ENCODE measurements around the gene SH3GL1. TPM values are rescaled to one million over a fixed set of nuclear protein-coding genes. Genes with fewer than 3 reads are reported as not detected.

Gene SH3GL1
- total RNA-seq, 1 donor, result 83.2 TPM

DNA sequence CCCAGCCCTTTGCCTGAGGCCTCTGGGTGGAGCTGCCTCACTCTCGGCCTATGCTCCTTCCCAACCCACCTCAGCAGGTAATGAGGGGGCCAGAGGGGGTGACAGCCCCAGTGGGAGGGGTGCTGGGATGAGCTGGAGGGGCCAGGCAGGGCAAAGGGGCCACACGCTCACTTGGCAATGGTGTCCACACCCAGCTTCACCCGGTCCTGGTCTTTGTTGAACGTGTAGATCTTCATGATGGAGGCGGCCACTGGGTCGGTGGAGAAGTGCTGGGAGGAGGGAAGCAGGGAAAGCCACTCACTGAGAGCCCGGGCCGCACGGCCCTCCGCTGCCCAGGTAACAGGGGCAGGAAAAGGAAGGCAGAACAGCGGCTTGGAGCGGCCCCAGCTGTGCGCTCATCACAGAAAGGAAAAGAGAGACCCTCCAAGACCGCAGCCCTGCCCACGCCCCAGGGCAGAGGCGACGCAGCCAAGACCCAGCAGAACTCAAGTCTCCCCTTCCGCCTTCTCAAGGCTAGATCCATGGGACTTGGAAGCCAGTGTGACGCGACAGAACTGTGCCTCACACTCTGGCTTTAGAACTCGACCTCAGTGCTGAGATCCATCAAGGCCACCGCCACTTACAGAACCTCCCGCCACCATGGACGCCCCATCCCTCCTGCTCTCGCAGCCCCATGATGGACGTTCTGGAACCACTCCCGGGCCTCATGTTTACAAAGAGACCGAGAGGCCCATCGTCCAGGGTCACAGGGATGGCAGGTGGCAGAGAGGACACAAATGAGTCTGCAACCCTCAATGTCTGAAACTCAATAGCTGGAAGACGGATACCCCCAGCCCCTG, 48.0 kb upstream of the SH3GL1 start:
- Histone ChIP-seq H3K27me3 (ENCODE audit: insufficient read depth, low read length) (no peaks in the 10 kb centered on the region), H3K36me3 (ENCODE audit: insufficient read depth, low read length) (peaks cover 82% of the 10 kb centered on the region), H3K4me2 (ENCODE audit: insufficient read depth, low read length) (no peak overlapping the region), H3K9me3 (ENCODE audit: low read depth, low read length) (no peaks in the 10 kb centered on the region), H3K4me3 (ENCODE audit: insufficient read depth, low read length) (no peak overlapping the region), H3K79me2 (ENCODE audit: insufficient read depth, low read length) (peaks cover 15% of the 10 kb centered on the region), H3K4me1 (ENCODE audit: insufficient read depth, low read length) (no peaks in the 10 kb centered on the region), H2AFZ (ENCODE audit: low read length) (no peak overlapping the region), H3K27ac (ENCODE audit: low read depth, low read length) (no peak overlapping the region), H4K20me1 (ENCODE audit: insufficient read depth, low read length) (peaks cover 26% of the 10 kb centered on the region)
- peak; percentile 85 for DNase-seq (ENCODE audit: insufficient read length, low spot score, missing footprints)
- TF ChIP-seq, protein P1, sequence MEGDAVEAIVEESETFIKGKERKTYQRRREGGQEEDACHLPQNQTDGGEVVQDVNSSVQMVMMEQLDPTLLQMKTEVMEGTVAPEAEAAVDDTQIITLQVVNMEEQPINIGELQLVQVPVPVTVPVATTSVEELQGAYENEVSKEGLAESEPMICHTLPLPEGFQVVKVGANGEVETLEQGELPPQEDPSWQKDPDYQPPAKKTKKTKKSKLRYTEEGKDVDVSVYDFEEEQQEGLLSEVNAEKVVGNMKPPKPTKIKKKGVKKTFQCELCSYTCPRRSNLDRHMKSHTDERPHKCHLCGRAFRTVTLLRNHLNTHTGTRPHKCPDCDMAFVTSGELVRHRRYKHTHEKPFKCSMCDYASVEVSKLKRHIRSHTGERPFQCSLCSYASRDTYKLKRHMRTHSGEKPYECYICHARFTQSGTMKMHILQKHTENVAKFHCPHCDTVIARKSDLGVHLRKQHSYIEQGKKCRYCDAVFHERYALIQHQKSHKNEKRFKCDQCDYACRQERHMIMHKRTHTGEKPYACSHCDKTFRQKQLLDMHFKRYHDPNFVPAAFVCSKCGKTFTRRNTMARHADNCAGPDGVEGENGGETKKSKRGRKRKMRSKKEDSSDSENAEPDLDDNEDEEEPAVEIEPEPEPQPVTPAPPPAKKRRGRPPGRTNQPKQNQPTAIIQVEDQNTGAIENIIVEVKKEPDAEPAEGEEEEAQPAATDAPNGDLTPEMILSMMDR (IDR thresholded peaks at IDR 0.05; ENCODE audit: extremely low read depth, low read depth, low read length), result no peak

DNA sequence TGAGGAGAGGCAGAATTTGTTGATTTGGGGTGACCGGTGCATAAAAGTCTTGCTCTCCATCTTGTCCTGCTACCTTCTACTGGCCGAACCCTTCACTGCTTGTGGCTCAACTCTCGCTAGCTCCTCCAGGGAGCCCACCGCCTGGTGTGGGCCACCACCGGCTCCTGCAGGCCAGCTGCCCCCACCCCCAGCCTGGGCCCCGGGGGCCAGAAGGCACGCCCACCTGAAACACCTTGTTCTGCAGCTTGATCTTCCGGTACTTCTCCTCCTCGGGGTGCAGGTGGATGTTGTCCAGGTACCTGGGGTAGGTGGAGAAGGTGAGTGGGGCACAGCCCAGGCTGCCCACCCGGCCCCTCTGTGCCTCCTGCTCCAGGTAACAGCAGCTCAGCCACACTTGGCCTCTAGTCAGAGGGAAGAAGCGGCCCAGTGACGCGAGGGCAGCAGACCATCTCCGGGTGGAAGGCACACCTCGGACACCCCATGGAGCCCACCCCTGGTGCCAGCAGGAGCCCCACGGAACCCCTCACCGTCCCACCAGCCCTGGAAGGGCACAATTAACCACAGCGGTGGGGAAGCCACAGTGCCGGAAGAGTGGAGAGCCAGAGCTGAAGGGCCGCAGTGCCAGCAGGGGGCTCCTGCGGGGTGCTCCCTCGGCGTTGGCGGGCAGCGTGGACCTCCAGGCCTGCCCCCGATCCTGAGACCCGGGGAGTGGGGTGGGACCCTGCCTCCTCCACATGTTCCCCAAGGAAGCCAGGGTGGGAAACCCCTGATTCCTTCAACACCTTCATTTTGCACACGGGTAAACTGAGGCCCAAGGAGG, 47.2 kb upstream of the SH3GL1 start:
- peaks cover 18% of the 10 kb centered on the region for H4K20me1 ChIP-seq (ENCODE audit: insufficient read depth, low read length)
- no peaks in the 10 kb centered on the region for H3K9me3 ChIP-seq (ENCODE audit: low read depth, low read length)
- H3K27me3 ChIP-seq (ENCODE audit: insufficient read depth, low read length), result no peaks in the 10 kb centered on the region
- H3K27ac ChIP-seq (ENCODE audit: low read depth, low read length), result no peak overlapping the region
- no peak overlapping the region for H3K4me2 ChIP-seq (ENCODE audit: insufficient read depth, low read length)
- no peak overlapping the region for H2AFZ ChIP-seq (ENCODE audit: low read length)
- peaks cover 74% of the 10 kb centered on the region for H3K36me3 ChIP-seq (ENCODE audit: insufficient read depth, low read length)
- H3K4me1 ChIP-seq (ENCODE audit: insufficient read depth, low read length), result no peaks in the 10 kb centered on the region
- peak; percentile 35 for DNase-seq (ENCODE audit: insufficient read length, low spot score, missing footprints)
- TF ChIP-seq, protein P1 (IDR thresholded peaks at IDR 0.05; ENCODE audit: extremely low read depth, low read depth, low read length), result no peak
- H3K79me2 ChIP-seq (ENCODE audit: insufficient read depth, low read length), result peaks cover 9% of the 10 kb centered on the region
- H3K4me3 ChIP-seq (ENCODE audit: insufficient read depth, low read length), result no peak overlapping the region

DNA sequence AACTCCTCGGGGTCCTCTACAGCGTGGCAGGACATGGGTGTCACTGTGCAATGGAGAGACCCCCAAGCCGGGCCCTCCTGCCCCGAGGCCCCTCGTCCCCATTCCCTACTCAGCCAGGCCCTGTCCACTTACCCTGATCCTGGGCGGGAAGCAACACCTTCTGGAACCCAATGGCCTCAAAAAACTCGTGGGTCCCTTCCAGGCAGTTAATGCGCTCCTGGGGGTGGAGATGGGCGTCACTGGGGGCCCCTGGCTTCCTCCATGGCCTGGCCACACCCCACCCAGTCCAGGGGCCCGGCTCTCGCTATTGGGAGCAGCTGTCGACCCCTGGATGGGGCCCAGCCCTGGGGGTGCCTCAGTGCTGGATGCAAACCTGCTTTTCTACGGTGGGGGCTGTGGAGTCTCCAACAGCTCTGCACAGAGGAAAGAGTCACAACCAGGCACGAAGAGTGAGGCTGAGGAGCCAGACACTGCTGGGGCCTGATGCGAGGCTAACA, 46.4 kb upstream of the SH3GL1 start:
- H3K4me2 ChIP-seq (ENCODE audit: insufficient read depth, low read length), result no peak overlapping the region
- no peaks in the 10 kb centered on the region for H3K27me3 ChIP-seq (ENCODE audit: insufficient read depth, low read length)
- no peak overlapping the region for H3K27ac ChIP-seq (ENCODE audit: low read depth, low read length)
- peaks cover 8% of the 10 kb centered on the region for H3K79me2 ChIP-seq (ENCODE audit: insufficient read depth, low read length)
- H3K9me3 ChIP-seq (ENCODE audit: low read depth, low read length), result no peaks in the 10 kb centered on the region
- H4K20me1 ChIP-seq (ENCODE audit: insufficient read depth, low read length), result peaks cover 17% of the 10 kb centered on the region
- peaks cover 66% of the 10 kb centered on the region for H3K36me3 ChIP-seq (ENCODE audit: insufficient read depth, low read length)
- DNase-seq (ENCODE audit: insufficient read length, low spot score, missing footprints), result peak; percentile 76
- no peak overlapping the region for H2AFZ ChIP-seq (ENCODE audit: low read length)
- TF ChIP-seq, protein P1 (IDR thresholded peaks at IDR 0.05; ENCODE audit: extremely low read depth, low read depth, low read length), result no peak
- no peak overlapping the region for H3K4me3 ChIP-seq (ENCODE audit: insufficient read depth, low read length)
- no peaks in the 10 kb centered on the region for H3K4me1 ChIP-seq (ENCODE audit: insufficient read depth, low read length)
